DMS79 (cell line): ENCODE results near the gene CST4.
"Not testable (repeated sequence)": the region's sequence is repeated elsewhere in the genome, so short reads cannot be mapped to it uniquely, and the experiment has no call there.

Source experiments
- DNase-seq: peaks from one replicate; lab custom pipeline; 2025; lab: John Stamatoyannopoulos, UW

Gene CST4

DNA sequence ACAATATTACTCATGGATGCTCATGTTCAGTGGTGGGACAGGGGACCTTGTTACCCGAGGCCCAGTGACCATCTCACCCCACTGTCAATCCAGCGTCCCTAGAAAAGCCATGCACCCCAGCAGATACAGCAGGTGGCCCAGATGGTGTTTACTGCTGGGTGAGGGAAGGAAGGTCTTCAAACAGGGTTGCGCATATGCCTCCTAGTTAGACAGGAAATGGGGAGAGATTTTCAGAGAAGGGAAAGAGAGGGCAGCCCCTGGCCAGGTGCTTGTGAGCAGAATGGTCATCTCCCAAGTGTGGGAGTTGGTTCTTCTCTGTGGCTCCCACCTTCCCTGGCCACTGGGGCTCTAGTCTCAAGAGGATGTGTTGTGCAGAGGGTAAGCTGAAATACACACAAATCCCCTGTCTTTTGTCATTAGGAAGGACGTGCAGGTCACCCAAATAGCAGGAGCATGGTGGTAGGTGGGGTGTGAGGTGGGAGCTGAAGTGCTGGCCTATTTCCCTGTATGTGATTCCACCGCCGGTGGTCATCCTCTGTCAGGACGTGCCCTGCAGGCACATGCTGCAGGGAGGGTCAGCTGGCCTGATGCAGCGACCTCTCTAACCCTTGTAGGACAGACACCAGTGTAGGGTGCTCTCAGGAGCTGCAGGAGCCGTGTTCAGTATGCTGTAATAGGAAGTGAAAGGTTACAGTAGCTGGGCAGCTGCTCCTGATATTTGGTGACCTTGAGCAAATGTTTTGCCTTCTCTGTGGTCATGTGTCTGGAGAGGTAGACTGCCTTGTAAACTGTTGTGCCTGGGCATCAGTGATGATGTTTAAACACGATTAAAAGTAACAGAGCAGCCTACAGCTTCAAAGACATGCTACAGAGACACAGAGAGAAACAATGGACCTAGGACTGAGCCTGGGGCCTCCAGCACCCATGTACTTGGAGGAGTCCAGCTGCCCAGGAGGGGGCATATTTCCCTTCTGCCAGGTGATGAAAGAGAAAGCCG, 47.9 kb downstream of the CST4 start:
- no peak for DNase-seq

DNA sequence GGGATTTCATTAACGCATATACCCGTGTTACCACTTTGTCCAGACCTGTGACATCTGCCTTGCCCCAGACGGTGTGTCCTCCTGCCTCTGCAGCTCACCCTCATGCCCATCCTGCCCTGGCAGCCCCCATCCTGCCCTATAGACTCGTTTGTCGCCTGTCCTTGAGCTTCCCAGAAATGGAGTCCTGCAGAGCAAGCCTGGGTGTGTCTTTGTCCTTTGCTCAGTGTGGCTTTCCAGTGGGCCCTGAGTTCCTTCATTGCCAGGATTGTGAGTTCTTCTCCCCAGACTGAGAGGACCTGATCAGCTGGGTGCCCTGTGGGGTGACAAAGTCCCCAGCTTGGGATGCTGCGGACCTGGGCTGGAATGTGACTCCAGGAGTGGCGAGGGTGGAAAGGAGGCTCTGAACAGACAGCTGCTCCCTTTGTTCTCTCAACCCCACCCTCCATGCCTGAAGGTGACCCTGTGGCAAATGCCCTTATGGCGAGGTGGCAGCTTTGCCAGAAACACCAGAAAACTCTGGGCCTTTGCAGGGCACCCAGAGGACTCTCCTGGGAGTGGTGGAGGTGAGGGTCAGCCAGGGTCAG, 48.7 kb downstream of the CST4 start:
- DNase-seq, result no peak

DNA sequence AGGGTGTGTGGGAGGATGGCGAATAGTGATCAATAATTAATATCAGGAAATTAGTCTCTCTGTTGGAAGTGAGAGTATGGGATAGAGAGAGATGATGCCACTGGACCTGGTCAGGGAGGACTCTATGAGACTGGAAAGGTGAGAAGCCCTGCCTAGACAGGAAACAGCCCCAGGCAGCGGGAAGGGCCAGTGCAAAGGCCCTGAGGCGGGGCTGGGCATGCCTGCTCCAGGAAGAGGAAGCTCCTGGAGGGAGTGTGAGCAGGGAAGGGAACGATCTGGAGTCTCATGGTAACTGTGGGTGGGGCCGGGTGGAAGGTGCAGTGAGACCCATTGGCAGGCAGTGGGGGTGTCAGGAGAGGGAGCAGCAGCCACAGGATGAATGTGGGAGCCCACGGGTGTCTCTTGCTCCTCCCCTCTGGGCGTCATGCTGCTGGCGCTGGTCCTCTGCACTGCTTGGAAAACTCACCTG, 49.3 kb downstream of the CST4 start:
- DNase-seq, result no peak

DNA sequence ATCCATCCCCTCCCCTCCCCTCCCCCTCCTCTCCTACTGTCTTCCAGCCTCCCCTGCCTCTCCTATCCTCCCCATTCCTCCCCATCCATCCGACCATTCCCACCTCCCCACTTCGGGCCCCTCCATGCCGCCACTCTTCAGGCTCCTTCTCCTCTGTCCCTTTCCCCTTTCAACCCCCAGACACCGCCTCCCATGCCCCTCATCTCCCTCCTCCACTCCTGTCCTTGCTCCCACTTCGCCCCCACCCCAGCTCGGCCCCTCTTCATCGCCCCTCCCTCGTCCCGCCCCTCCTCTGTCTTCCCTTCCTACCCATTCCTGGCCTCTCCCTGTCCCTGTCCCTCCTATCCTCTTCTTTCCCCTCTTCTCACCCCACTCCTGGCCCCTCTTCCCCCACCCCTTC, 50.5 kb downstream of the CST4 start:
- no peak for DNase-seq

DNA sequence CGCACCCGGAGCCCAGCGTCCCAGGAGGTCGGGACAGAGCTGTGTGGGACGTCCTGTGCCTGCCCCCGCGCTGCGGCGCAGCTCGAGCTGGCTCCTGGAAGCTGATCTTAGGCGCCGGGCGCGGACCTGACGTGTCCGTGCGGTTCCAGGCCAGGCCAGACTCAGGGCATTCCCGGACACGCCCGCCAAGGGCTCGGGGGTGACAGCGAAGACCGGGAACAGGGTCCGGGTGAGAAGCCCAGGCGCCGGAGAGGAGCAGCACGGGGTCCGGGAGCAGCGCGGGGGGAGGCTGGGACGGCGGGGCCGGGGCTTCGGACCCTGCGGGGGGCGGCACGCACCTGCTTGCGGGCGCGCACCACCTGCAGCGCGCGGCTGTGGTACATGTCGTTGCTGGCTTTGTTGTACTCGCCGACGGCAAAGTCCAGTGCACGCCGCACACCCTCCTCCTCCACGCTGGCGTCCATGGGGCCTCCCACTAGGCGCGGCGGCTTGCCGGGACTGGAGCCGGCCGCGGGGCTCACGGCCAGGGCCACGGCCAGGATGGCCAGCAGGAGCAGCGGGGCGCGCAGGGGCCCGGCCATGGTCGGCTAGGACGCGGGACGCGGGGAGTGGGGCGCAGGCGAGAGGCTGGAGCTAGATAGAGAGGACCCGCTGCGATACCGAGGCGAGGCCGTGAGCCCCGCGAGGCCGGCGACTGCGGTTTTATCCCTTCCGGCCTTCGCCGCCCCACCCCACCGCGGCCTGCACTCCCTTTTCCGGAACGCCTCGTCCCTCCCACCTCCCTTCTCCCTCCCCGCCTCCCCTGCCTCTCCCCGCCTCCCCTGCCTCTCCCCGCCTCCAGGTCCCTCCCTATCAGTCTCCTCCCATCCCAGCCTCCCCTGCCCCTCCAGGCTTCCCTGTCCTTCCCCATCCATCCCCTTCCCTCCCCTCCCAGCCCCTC, 51.3 kb downstream of the CST4 start, which contains the start of gene CST3:
CST3 (minus strand) TSS at position 674 of the 940 bp plus-strand sequence; CDS start at position 581, 93 bp downstream.
- peak; percentile 16 for DNase-seq

DNA sequence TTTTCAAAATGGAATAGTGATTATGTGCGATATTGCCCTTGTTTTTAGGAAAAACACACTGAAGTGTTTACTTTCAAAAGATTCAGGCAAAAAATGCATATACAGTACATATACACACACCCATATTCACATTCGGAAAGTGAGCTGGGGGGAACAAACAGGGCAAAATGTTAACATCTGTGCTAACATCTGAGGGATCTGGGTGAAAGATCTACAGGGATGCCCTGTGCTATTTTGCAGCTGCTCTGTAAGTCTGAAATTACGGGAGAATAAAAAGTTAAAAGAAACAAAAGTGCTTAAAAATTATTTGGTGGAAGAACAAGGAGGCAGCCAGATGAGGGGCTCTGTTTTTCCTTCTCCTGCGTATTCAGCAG, 51.9 kb downstream of the CST4 start:
- DNase-seq, result no peak

DNA sequence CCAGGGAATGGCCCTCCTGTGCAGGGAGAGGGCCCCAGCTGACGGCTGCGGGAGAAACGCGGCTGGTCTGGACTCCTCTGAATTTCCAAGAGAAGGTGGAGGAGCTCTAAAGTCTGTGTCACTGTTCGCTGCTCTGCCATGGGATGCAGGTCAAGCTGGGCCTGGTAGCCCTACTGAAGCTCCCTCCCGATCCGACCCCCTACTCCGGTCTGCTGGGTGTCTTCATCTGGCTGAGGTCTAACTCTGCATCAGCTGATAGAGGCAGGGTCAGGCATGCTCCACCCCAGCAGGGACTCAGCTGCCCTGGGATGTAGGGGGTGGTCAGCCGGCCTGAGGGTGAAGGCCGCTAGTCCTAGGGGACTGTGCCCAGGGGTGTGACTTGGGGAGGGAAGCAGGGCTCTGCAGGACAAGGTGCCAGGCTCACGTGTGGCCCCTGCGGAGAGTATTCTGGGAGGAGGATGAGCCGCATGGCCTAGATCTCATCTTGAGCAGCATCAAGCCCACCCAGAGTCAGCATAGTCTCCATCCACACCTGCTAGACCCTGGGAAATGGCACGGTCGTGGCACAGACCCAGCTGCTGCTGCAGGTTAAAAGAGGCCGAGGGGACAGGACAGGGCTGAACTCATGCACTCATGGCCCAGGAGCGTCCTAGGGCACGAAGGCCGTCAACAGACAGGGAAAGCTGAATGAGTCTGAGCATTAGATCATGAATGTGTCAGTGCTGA, 52.5 kb downstream of the CST4 start:
- DNase-seq, result no peak

DNA sequence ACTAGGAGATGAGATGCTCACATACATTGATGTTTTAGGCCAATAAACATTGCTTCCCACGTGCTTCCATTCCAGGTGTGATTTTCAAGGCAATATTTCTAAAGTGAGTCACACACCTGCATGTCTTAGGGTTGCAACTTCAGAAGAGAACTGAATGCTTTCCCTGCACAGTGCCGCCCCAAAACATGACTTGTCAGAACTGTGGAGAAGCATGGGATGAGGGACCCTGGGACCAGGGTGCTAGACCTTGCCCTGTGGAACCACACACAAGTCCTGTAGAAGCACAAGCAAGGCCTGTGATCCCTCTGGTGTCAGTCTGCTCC, 53.1 kb downstream of the CST4 start:
- DNase-seq, result not testable (repeated sequence)
